BLaER1 treated with 17β-estradiol and CSF1 and Interleukin-3, amounts not matched to agents 10 nM and 100 nM (cell line): Measurements from ENCODE around the gene KCNA10.

Experiments
- H3K27ac ChIP-seq, 11 experiments: shearing (Covaris generic); formaldehyde crosslinking; 2 replicates each; pipeline ENCODE4 v1.8.1; 2022
- H3K27me3 ChIP-seq, 11 experiments: shearing (Covaris generic); formaldehyde crosslinking; 2 replicates each; pipeline ENCODE4 v1.8.1; 2022
- H3K36me3 ChIP-seq, 11 experiments: shearing (Covaris generic); formaldehyde crosslinking; 2 replicates each; pipeline ENCODE4 v1.8.1; 2022
- H3K4me1 ChIP-seq, 10 experiments: shearing (Covaris generic); formaldehyde crosslinking; 2 replicates each; pipeline ENCODE4 v1.8.1; 2022
- H3K4me2 ChIP-seq, 11 experiments: shearing (Covaris generic); formaldehyde crosslinking; 2 replicates each; pipeline ENCODE4 v1.8.1; 2022
- H3K4me3 ChIP-seq, 10 experiments: shearing (Covaris generic); formaldehyde crosslinking; 2 replicates each; pipeline ENCODE4 v1.8.1; 2022
- H3K9ac ChIP-seq, 11 experiments: shearing (Covaris generic); formaldehyde crosslinking; 2 replicates each; pipeline ENCODE4 v1.8.1; 2022
- H3K9me3 ChIP-seq, 11 experiments: shearing (Covaris generic); formaldehyde crosslinking; replicated peaks in 1 of 11; 2 replicates each; pipeline ENCODE4 v1.8.1; 2022
- H4K20me1 ChIP-seq, 11 experiments: shearing (Covaris generic); formaldehyde crosslinking; 2 replicates each; pipeline ENCODE4 v1.8.1; 2022
- Cebpa-rat ChIP-seq, 11 experiments: shearing (Covaris generic); IDR thresholded peaks; 2 replicates each; pipeline ENCODE4 v1.8.1; 2022

The KCNA10 gene

DNA sequence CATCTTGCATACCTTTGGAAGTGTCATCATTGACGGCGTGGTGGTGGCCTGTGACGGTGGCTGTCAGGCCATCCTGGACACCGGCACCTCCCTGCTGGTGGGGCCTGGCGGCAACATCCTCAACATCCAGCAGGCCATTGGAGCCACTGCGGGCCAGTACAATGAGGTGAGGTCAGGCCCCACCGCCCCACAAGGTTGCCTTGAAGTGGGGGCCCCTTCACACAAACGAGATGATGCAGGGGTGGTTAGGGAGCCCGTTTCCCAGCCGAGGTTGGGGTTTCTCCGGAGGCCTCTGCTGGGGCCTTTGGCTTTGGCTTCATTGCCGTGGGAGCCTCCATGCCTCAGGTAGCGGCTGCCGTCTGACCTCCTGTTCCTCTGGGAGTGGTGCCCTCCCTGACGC is 29.6 kb downstream of the KCNA10 start:
- no peak for TF ChIP-seq Cebpa-rat (IDR thresholded peaks at IDR 0.05)
- H3K4me3 ChIP-seq, result no peak overlapping the region

DNA sequence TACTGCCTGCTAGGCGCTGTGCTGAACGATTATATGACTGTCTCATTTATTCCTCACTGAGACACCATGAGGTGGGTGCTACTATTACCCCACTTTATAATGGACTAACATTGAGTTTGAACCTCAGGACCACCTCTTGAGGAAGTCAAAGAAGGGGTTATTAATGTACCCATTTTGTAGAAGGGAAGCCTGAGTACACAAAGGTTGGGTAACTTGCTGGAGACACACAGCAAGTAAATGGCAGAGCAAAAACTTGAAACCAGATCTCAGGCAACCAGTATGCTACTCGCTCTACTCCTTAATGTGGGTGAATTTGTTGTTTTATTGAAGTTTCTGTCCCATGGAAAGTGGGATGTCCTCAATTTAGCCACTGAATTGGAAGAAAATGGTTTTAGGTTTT is 30.1 kb downstream of the KCNA10 start:
- Histone ChIP-seq H3K9ac (no peak overlapping the region), H3K4me1 (peaks cover 0 to 3% (median 0%) of the 10 kb centered on the region in 10 experiments; a peak in 1 of 20 replicates), H3K4me2 (no peak overlapping the region), H3K9me3 (no peaks in the 10 kb centered on the region), H3K27ac (no peak overlapping the region), H3K36me3 (no peaks in the 10 kb centered on the region), H4K20me1 (peaks cover 0 to 2% (median 0%) of the 10 kb centered on the region in 11 experiments; a peak in 2 of 22 replicates), H3K4me3 (no peak overlapping the region), H3K27me3 (no peaks in the 10 kb centered on the region)
- no peak for TF ChIP-seq Cebpa-rat (IDR thresholded peaks at IDR 0.05)

More for the DNA sequence above, 29.6 kb downstream of the KCNA10 start:
- Histone ChIP-seq H4K20me1 (peaks cover 0 to 2% (median 0%) of the 10 kb centered on the region in 11 experiments; a peak in 2 of 22 replicates), H3K27me3 (no peaks in the 10 kb centered on the region), H3K4me2 (no peak overlapping the region), H3K9ac (no peak overlapping the region), H3K4me1 (peaks cover 0 to 3% (median 0%) of the 10 kb centered on the region in 10 experiments; a peak in 1 of 20 replicates), H3K36me3 (no peaks in the 10 kb centered on the region), H3K9me3 (no peaks in the 10 kb centered on the region), H3K27ac (no peak overlapping the region)

DNA sequence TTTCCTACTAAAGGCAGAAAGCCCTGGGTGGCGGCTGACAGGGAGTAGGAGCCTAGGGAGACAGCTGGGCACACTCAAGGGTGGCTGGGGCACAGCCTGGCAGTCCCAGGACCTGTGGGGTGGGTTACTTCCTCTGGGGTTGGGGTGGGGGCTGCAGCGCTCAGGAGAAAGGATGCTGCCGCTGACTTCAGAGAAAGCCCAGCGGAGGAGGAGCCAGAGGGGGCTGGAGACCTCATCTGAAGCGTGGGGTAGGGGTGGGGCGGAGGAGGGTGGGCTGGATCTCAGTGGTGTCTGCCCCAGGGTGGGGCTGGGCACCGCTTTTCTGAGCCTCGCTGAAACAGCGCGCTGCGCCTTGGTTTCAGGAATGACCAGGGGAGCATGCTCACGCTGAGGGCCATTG is 30.8 kb downstream of the KCNA10 start:
- H3K27ac ChIP-seq, result no peak overlapping the region
- TF ChIP-seq Cebpa-rat (IDR thresholded peaks at IDR 0.05), result no peak
- H3K9ac ChIP-seq, result no peak overlapping the region
- H4K20me1 ChIP-seq, result peaks cover 0 to 2% (median 0%) of the 10 kb centered on the region in 11 experiments; a peak in 2 of 22 replicates
- no peaks in the 10 kb centered on the region for H3K9me3 ChIP-seq
- peaks cover 0 to 2% (median 0%) of the 10 kb centered on the region in 10 experiments; a peak in 1 of 20 replicates for H3K4me1 ChIP-seq
- H3K36me3 ChIP-seq, result no peaks in the 10 kb centered on the region
- no peaks in the 10 kb centered on the region for H3K27me3 ChIP-seq
- H3K4me3 ChIP-seq, result no peak overlapping the region
- no peak overlapping the region for H3K4me2 ChIP-seq

DNA sequence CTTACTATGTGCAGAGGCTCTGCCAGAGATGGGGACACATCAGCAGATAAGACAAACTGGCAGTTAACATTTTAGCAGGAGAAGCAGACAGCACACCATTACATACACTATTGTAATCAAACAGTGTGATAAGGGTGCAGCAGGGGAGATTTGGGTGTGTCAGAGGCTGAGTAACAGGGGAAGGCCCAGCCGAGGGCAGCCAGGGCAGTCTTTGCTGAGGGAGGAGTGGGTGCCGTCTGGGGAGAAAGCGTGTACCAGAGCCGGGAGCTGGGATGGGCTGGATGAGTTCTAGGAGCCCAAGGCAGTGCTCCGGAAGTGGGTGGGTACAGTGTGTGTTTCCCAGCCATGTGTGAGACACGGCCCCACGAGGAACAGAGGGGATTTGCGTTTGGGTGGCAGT is 31.2 kb downstream of the KCNA10 start:
- H3K4me2 ChIP-seq, result no peak overlapping the region
- peaks cover 0 to 5% (median 1%) of the 10 kb centered on the region in 10 experiments; a peak in 9 of 20 replicates for H3K4me1 ChIP-seq
- no peaks in the 10 kb centered on the region for H3K9me3 ChIP-seq
- no peak overlapping the region for H3K4me3 ChIP-seq
- peaks cover 0 to 2% (median 0%) of the 10 kb centered on the region in 11 experiments; a peak in 2 of 22 replicates for H4K20me1 ChIP-seq
- no peaks in the 10 kb centered on the region for H3K36me3 ChIP-seq
- no peak overlapping the region for H3K27ac ChIP-seq
- no peak overlapping the region for H3K9ac ChIP-seq
- no peaks in the 10 kb centered on the region for H3K27me3 ChIP-seq
- no peak for TF ChIP-seq Cebpa-rat (IDR thresholded peaks at IDR 0.05)

DNA sequence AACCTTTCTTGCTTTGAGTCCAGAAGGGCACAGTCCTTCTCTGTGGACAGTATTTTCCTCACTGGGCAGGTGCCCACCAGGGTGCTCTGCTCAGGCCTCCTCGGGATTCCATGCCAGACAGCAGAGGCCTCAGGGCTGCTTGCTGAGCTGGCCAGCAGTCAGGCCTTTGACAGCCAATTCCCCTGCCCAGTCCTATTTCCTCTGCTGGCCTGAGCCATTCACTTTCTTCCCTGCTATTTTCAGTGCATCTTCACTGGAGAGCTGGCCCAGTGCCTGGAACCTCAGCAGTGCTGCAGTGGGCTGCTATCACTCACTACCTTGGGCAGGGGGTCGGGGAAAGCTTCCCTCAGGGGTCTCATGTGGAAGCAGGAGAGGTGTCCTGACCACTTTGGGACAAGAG is 33.2 kb downstream of the KCNA10 start:
- Histone ChIP-seq H3K27me3 (no peaks in the 10 kb centered on the region), H3K4me1 (peaks cover 0 to 16% (median 9%) of the 10 kb centered on the region in 10 experiments; a peak in 10 of 20 replicates), H3K27ac (no peak overlapping the region), H3K9ac (no peak overlapping the region), H3K4me3 (no peak overlapping the region), H3K36me3 (no peaks in the 10 kb centered on the region), H4K20me1 (peaks cover 0 to 2% (median 0%) of the 10 kb centered on the region in 11 experiments; a peak in 2 of 22 replicates), H3K9me3 (no peaks in the 10 kb centered on the region), H3K4me2 (no peak overlapping the region)
- TF ChIP-seq Cebpa-rat (IDR thresholded peaks at IDR 0.05), result no peak

DNA sequence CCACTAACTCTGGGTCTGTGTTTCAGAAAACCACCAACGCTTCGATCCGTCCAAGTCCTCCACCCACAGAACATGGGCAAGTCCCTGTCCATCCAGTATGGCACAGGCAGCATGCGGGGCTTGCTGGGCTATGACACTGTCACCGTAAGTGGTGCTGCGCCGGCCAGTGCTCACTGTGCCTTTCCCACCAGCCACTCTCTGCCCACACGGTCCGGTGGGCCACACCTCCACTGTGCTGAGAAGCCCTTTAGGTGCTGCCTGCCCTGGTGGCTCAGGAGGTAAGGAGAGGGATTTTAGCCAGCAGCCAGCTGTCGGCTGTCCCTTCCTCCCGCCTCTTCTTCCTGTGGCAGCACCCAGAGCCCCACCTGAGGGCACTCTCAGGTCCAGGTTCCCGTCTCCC is 34.2 kb downstream of the KCNA10 start:
- Histone ChIP-seq H3K27me3 (no peaks in the 10 kb centered on the region), H3K9ac (no peak overlapping the region), H3K4me1 (peaks cover 0 to 16% (median 9%) of the 10 kb centered on the region in 10 experiments; a peak in 10 of 20 replicates), H3K4me3 (no peak overlapping the region), H4K20me1 (peaks cover 0 to 2% (median 0%) of the 10 kb centered on the region in 11 experiments; a peak in 2 of 22 replicates), H3K9me3 (no peaks in the 10 kb centered on the region), H3K27ac (no peak overlapping the region), H3K36me3 (no peaks in the 10 kb centered on the region), H3K4me2 (no peak overlapping the region)
- no peak for TF ChIP-seq Cebpa-rat (IDR thresholded peaks at IDR 0.05)

DNA sequence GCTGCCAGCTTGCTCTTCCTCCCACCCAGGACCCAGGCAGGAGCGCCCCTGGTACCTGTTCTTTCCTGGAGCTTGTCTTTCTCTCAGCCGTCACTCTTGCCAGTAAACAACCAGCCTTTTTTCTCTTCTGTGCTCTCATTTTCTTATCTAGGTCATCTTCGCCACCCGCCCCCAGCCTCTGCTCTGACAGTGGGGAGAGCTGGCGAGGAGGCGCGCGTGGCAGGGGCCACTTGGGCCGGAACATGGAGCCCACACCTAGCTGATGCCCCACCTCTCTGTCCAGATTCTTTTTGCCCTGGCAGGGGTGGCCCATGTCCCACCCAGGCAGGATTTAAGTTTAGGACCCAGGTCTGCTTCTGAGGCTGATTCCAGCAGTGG is 35.7 kb downstream of the KCNA10 start:
- Histone ChIP-seq H3K27ac (no peak overlapping the region), H3K36me3 (no peaks in the 10 kb centered on the region), H4K20me1 (peaks cover 0 to 2% (median 0%) of the 10 kb centered on the region in 11 experiments; a peak in 2 of 22 replicates), H3K9ac (no peak overlapping the region), H3K4me3 (no peak overlapping the region), H3K27me3 (no peaks in the 10 kb centered on the region), H3K4me1 (peaks cover 0 to 16% (median 9%) of the 10 kb centered on the region in 10 experiments; a peak in 10 of 20 replicates), H3K9me3 (no peaks in the 10 kb centered on the region), H3K4me2 (0 out of 22 replicates have a peak overlapping the region, but pooled peaks of 1 of the 11 experiments have one; percentile 37)
- no peak for TF ChIP-seq Cebpa-rat (IDR thresholded peaks at IDR 0.05)

DNA sequence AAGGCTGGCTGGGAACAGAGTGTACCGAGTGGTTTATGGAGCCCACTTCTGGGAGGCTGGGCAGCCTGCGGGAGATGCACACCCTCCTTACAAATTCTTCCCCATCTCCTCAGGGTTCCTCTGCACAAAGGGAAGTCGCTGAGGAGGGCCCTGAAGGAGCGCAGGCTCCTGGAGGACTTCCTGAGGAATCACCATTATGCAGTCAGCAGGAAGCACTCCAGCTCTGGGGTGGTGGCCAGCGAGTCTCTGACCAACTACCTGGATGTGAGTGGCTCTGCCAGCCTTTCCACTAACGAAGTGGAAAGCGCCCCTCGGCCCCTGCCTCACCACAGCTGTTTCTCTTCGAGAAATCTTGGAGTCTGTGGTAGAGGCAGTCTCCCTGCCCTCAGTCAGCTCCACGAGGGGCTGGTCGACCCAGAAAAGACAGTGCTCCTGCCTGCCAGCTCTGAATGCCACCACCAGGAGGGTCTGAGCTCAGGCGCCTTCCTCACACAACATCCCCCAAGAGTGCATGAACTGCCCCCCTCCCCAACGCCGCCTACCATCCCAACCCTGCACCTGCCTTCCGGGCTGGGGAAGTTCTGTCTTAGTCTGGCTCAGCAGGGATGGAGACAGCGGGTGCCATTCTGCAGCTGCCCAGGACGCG is 36.2 kb downstream of the KCNA10 start:
- peaks cover 0 to 2% (median 0%) of the 10 kb centered on the region in 11 experiments; a peak in 2 of 22 replicates for H4K20me1 ChIP-seq
- no peaks in the 10 kb centered on the region for H3K36me3 ChIP-seq
- no peak overlapping the region for H3K4me3 ChIP-seq
- peaks cover 0 to 16% (median 9%) of the 10 kb centered on the region in 10 experiments; a peak in 10 of 20 replicates for H3K4me1 ChIP-seq
- H3K27ac ChIP-seq, result no peak overlapping the region
- H3K4me2 ChIP-seq, result peak overlapping the region in 6 of 11 experiments; percentile 4 to 40 (median 15); a peak in 8 of 22 replicates
- no peaks in the 10 kb centered on the region for H3K9me3 ChIP-seq
- no peak overlapping the region for H3K9ac ChIP-seq
- no peaks in the 10 kb centered on the region for H3K27me3 ChIP-seq
- TF ChIP-seq Cebpa-rat (IDR thresholded peaks at IDR 0.05), result no peak

DNA sequence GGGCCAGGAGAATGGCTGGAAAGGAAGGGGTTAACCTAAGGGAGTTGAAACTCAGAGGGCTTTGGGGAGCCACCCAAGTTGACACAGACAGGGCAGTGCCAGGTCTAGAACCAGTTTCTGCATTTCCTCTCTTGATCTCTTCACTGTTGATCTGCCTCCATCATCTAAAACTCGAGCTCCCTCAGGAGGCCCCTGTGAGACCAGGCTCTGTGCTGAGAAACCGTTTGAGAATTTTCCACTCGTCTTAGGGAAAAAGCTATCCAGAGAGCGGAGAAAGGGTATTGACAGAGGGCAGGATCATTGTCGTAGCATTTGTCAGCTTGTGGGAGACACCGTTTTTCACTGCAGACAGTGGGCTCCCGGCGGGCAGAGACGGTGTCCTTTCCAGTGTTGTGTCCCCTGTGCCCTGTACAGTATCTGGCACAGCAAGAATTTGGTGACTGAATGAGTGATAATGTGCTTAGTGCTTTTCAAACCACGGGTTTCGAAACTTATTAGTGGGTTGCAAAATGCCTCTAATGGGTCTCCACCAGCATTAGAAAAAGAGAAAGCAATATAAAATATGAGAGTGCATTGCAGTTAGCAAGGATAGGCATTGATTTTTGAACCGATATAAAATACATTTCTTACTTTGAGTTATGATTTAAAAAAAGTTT is 36.9 kb downstream of the KCNA10 start:
- Histone ChIP-seq H4K20me1 (peaks cover 0 to 2% (median 0%) of the 10 kb centered on the region in 11 experiments; a peak in 2 of 22 replicates), H3K9ac (no peak overlapping the region), H3K27me3 (no peaks in the 10 kb centered on the region), H3K9me3 (no peaks in the 10 kb centered on the region), H3K27ac (no peak overlapping the region), H3K36me3 (no peaks in the 10 kb centered on the region), H3K4me2 (peak overlapping the region in 5 of 11 experiments; percentile 10 to 40 (median 17); a peak in 9 of 22 replicates), H3K4me1 (peaks cover 0 to 21% (median 9%) of the 10 kb centered on the region in 10 experiments; a peak in 10 of 20 replicates), H3K4me3 (no peak overlapping the region)
- TF ChIP-seq Cebpa-rat (IDR thresholded peaks at IDR 0.05), result no peak
